ENCODE results near the gene GALT.

- TF ChIP-seq EP300 (IDR thresholded peaks at IDR 0.05) = no peak
- no peak for TF ChIP-seq CTCF (IDR thresholded peaks at IDR 0.05)
Observed at GRCh38 chr9:34669809-34670562, 23.5 kb downstream of the GALT start.
